Activated naive CD4-positive, alpha-beta T cell treated with anti-CD3 and anti-CD28 coated beads, Interleukin-2, amount 50 U/mL, for 72 hours (primary cell): Measurements from ENCODE around the gene NECTIN1. TPM values are rescaled to one million over a fixed set of nuclear protein-coding genes. Genes with fewer than 3 reads are reported as not detected.
A peak's percentile ranks its signal among the peaks of the same experiment; 100 is the strongest.

Experiments
- ATAC-seq, 2 donors: fragments of 150-1000 bp; cut with Tn5 transposase; 2 replicates each; pipeline ENCODE4 v1.10.0; 2021; ENCODE audit warnings: mild to moderate bottlenecking in 2 of 2, moderate library complexity in 2 of 2
- DNase-seq, 2 donors: peaks; one replicate each; pipeline ENCODE4 v3.0.0; 2021 to 2022; ENCODE audit warnings: low spot score in 2 of 2
- H3K27ac Mint-ChIP-seq, 2 donors: one replicate each; pipeline ENCODE4 v1.8.0; 2022; ENCODE audit warnings: mild to moderate bottlenecking in 2 of 2, mixed read lengths in 2 of 2
- H3K36me3 Mint-ChIP-seq, 2 donors: one replicate each; pipeline ENCODE4 v1.8.0; 2022; ENCODE audit warnings: mixed read lengths in 2 of 2
- H3K9me3 Mint-ChIP-seq, 2 donors: one replicate each; pipeline ENCODE4 v1.8.0; 2022; ENCODE audit warnings: mixed read lengths in 2 of 2
- total RNA-seq, 2 donors: library from RNA; stranded (reverse); gene quantifications; one replicate each; pipeline ENCODE4 v1.2.3, GENCODE V29; 2022

NECTIN1 gene
- total RNA-seq, 2 donors from 2014 or later, result 0.20 to 2.2 TPM

DNA sequence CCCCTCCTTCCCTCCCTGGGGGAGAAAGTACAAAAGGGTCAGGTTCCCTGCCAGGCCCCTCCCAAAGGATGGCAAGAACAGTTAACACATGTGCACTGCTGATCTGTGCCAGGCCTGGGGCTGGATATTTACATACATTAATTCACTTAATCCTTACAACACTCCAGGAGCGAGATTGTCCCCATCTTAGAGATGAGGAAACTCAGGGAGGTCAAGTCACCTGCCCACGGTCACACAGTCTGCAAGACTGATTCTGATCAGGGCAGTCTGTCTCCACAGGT lies 36.5 kb downstream of the NECTIN1 start:
- Mint-ChIP-seq H3K9me3 (no peaks in the 10 kb centered on the region), H3K27ac (no peak overlapping the region), H3K36me3 (no peaks in the 10 kb centered on the region)
- no peak for ATAC-seq
- no peak for DNase-seq

DNA sequence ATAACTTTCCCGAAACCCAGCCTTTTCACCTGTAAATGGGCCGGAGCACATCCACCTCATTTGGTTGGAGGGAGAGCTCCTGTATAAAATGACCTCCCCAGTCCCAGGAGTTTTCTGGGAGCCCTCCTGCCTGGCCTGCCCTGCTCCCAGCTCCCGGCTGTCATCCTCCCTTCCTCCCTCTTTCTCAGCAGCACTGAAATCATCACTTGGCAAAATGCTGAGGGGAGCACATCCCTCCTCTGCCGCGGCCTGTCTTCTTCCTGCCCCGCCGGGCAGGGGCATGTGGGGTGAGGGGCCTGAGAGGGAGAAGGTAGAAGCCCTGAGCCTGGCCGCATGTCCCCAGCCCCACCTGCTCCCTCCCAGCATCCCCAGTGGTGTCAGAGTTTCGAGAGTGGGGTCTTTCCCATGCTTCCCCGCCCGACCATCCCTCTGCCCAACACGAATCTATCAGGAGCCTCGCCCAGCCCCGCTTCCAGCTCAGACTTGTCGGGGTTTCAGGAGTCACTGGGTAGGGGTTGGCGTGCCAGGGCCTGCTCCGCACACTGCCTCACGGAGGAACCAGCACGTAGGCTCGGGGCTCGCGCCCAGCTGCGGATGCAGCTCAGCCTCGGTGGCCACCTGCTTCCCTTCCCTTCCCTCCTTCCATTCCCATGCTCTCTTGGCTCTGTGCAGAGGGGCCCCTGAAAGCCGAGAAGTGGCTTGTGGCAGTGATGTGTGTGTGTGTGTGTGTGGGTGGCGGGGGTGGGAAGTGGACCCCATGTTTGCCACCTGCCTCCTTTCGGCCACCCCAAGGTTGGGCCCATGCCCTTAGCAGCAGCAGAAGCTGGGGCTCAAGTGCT lies 37.1 kb downstream of the NECTIN1 start:
- Mint-ChIP-seq H3K36me3 (no peaks in the 10 kb centered on the region), H3K9me3 (no peaks in the 10 kb centered on the region), H3K27ac (peak overlapping the region in 1 of 2 donors; percentile 56)
- DNase-seq, result no peak
- no peak for ATAC-seq

DNA sequence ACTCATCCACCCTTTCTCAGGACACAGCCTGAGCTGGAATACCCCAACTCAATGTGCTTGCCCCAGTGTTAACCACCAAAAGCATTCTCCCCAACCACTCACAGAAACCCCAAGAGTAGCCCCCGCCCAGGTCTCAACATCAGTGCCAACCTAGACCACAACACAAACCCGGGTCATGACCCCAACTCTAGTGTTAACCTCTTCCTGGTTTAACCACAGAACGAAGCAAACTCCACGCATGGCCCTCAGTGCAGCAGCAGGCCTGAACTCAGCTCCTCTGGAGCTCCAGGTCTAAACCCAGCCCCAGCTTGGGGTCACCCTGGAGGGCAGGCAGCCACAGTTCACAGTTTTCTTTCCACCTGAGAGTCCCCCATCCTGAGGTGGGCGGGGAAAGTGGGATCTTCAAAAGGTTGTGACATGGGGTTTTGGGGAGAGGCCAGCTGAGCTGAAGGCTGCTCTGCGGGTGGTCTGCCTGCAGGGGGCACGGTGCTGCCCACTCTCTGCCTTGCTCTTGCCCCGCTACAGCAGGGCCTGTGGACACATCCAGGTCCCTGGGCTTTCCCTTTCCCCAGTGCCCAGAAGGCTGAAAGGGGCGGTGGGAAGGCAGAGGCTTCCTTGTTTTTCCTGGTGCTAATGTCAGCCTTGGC lies 37.9 kb downstream of the NECTIN1 start:
- ATAC-seq (peak; percentile 76 to 85), DNase-seq (no peak)
- no peaks in the 10 kb centered on the region for H3K36me3 Mint-ChIP-seq
- peak overlapping the region; percentile 14 to 56 for H3K27ac Mint-ChIP-seq
- H3K9me3 Mint-ChIP-seq, result no peaks in the 10 kb centered on the region

DNA sequence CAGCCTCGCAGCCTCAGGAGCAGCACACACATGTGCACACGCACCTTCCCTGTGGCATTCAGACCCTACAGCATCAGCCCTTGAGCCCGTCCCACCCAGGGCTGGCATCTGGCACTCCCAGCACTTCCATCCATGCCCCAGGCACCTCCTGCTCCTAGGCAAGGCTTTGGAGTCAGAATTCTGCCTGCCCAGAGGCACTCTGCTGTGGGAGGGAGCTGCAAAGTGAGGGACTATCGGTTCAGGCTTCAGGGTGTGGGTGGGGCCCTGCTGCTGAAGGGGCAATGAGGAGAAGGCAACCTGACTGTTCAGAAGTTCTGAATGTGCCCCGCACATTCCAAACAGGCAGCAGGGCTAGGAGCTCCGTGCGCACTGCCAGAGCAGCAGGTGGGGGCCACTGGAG lies 39.7 kb downstream of the NECTIN1 start:
- ATAC-seq, result no peak
- DNase-seq, result no peak
- H3K9me3 Mint-ChIP-seq, result no peaks in the 10 kb centered on the region
- no peak overlapping the region for H3K27ac Mint-ChIP-seq
- H3K36me3 Mint-ChIP-seq, result no peaks in the 10 kb centered on the region

DNA sequence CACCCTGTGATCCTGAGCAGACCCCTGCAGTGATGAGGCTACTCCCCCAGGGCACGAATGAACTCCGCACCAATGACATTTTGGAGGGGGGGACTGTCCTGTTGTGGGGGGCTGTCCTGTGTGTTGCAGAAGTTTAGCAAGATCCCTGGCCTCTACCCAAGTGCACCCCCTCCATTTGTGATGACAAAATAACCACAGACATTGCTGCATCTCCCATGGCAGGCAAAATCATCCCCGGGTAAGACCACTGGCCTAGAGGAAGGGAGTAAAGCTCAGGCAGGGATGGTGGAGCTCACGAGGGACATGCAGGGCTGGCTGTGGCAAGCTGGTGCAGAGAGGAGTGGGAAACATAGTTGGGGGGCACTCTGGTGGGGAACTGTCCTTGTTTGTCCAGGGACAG lies 40.6 kb downstream of the NECTIN1 start:
- DNase-seq, result no peak
- Mint-ChIP-seq H3K9me3 (no peaks in the 10 kb centered on the region), H3K27ac (no peak overlapping the region), H3K36me3 (no peaks in the 10 kb centered on the region)
- ATAC-seq, result no peak

DNA sequence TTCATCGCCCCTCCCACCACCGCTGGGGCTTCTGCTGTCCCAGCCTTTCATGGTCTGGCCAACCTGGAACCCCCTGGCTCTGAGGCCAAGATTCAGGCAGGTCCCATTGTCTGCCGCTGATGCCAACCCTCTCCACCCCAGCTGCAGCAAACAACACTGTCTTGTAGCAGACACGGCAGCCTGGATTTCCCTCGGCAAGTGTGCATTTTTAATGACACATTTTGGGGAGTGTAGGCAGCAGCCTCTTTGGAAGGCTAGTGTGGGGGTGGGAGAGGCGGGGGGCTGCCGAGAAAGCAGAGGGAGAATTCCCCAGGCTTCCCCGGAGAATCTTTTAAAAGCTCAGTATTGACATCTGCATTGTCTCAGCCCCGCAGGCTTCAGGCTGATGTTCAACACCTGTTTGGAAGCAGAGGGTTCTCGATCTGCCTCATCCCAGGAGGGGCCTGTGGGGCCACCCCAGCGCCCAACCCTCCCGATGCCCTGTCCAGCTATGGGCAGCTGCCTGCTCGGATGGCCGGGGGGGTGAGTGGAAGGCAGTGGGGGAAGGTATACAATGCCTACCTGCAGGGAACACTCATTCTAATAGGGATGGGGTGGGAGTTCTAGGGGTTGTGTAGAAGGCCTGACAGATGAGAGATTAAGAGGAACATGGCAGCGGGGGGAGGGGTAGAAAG lies 41.5 kb downstream of the NECTIN1 start:
- DNase-seq (no peak), ATAC-seq (no peak)
- H3K36me3 Mint-ChIP-seq, result no peaks in the 10 kb centered on the region
- no peaks in the 10 kb centered on the region for H3K9me3 Mint-ChIP-seq
- no peak overlapping the region for H3K27ac Mint-ChIP-seq

DNA sequence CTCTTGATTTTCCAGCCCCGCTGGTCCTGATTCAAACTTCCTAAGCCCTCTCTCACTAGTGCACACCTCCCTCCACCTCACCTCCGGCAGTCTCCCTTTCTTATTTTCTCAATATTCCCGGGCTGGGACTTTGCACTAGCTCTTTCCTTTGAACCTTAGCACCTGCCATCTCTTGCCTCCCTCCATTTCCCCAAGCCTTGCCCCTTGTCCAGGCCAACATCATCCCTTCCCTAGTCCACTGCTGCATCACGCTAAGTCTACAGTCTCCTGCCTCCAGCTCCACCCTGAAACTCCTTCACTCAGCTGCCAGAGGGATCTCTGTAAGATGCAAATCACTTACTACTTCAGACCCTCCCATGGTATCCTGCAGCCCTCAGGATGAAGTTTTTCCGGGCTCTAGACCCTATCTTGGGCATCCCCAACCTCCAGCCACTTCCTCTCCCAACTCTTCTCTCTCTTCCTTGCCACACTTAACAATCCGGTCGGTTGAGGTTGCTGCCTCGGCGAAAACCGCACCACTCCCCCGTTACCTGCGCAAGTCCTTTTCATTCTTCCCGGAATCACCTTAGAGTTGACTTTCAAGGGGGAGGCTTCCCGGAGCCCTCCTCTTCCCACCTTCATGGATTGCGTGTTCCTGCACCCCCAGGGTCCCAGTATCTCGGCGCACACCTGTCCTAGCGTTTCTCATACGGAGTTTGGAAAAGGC lies 42.7 kb downstream of the NECTIN1 start:
- no peaks in the 10 kb centered on the region for H3K9me3 Mint-ChIP-seq
- no peak for ATAC-seq
- H3K27ac Mint-ChIP-seq, result no peak overlapping the region
- H3K36me3 Mint-ChIP-seq, result no peaks in the 10 kb centered on the region
- DNase-seq, result no peak

DNA sequence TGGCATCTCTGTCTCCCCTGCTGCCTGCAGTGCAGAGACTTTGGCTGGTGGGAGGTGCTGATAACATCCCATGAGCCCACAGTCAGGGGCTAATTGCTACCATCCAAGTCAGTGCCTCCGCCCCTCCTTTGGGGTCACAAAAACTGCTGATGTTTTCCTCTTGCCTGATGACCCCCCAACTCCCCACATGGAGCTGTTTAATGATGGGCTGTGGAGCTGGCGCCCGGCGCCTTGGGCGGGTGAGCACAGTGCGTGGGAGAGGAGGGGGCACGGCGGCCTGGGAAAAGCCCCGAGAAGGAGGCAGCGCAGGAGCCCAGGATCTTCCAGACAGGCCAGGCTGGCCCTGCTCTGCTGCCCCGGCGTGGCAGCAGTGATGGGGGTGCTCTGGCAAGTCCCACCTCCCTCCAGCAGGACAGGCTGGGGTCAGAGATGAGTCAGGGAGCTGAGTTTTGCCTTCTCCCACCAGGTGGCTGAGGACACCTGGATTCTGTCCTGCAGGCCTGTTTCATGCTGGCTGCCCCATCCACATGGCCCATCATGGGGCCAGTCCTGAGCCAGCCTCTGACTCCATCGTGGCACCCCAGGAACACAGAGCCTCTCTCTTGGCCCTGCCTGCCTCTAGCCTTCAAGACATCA lies 43.8 kb downstream of the NECTIN1 start:
- ATAC-seq (no peak), DNase-seq (no peak)
- no peaks in the 10 kb centered on the region for H3K9me3 Mint-ChIP-seq
- no peak overlapping the region for H3K27ac Mint-ChIP-seq
- no peaks in the 10 kb centered on the region for H3K36me3 Mint-ChIP-seq

DNA sequence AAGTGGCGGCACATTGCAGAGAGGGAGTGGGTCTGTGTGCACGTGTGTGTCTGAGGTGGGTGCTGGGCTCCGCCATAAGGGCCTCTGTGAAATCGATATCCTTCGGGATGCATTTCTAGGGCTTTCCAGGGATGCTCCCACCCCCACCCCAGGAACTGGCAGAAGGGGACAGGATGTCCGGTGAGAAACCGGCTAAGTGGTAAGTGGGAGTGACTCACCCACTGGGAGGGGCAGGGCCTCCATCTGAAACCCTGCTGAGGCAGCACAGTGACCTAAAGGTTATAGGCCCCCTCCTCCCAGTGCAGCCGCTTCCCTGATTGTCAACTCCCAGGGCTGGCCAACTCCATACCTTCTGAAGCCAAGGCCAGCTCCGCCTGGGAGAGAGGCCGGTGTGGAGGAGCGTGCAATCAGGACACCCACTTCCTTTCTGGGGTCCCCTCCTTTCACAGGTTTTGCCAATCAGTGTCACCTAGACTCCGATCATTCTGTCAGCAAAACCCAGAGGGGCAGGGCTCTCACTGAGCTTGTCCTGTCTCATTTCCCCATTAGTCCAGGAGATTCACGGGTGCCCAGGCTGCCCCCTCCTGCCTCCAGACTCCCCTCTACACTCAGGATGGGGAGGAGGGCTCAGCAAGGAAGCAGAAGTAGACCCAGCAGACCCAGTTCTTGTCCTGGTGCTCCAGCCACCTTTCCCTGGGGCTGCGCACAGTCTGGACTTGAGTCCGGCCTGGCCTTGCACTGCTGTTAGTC lies 44.5 kb downstream of the NECTIN1 start:
- peak in 1 of 2 donors; percentile 69 for ATAC-seq
- H3K36me3 Mint-ChIP-seq, result no peaks in the 10 kb centered on the region
- H3K9me3 Mint-ChIP-seq, result no peaks in the 10 kb centered on the region
- no peak overlapping the region for H3K27ac Mint-ChIP-seq
- no peak for DNase-seq

DNA sequence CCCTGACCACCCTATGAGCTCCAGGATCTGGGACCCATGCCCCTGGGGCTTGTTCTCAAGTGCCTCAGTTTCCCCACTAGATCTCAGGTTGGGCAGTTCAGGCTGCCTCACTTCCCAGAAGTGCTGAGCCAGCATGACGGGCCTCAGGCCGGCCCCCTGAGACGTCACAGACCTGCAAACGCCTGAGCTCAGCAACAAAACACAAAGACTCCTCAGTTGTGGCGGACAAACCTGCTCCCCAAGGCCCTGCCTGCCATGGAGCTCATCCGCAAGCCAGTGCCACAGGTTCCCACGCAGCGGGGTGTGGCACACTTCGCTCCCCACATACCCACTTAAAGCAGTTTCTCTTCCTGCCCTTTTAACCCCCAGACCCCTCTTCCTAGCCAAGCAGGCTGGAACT lies 45.2 kb downstream of the NECTIN1 start:
- DNase-seq (no peak), ATAC-seq (peak in 1 of 2 donors; percentile 31)
- no peaks in the 10 kb centered on the region for H3K9me3 Mint-ChIP-seq

DNA sequence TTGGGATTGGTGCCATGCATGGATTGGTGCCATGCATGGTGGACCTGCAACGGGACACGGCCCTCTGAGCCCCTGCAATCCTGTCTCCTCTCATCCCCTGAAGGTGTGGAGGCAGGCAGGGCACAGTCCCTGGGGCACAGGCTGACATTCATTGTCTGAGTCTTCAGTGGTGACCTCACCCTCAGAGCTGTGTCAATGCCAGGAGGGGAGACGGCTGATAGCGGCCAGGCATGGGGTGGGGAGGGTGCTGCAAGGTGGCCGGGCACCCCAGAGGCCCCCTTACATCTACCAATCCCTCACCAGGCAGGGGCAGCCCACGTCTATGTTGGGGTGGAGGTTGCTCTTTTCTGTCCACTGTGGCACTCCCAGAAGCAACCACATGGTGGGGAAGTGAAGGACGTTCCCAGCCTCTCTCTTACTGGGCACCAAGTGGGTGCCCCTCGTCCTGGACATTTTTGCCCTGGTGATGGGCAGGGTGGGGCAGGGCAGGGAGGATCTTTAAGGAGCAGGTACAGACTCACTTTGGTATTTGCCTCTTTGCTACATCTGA lies 47.6 kb downstream of the NECTIN1 start:
- ATAC-seq (no peak), DNase-seq (no peak)
- Mint-ChIP-seq H3K9me3 (no peaks in the 10 kb centered on the region), H3K27ac (no peak overlapping the region), H3K36me3 (no peaks in the 10 kb centered on the region)

More for the DNA sequence above, 45.2 kb downstream of the NECTIN1 start:
- Mint-ChIP-seq H3K27ac (no peak overlapping the region), H3K36me3 (no peaks in the 10 kb centered on the region)

DNA sequence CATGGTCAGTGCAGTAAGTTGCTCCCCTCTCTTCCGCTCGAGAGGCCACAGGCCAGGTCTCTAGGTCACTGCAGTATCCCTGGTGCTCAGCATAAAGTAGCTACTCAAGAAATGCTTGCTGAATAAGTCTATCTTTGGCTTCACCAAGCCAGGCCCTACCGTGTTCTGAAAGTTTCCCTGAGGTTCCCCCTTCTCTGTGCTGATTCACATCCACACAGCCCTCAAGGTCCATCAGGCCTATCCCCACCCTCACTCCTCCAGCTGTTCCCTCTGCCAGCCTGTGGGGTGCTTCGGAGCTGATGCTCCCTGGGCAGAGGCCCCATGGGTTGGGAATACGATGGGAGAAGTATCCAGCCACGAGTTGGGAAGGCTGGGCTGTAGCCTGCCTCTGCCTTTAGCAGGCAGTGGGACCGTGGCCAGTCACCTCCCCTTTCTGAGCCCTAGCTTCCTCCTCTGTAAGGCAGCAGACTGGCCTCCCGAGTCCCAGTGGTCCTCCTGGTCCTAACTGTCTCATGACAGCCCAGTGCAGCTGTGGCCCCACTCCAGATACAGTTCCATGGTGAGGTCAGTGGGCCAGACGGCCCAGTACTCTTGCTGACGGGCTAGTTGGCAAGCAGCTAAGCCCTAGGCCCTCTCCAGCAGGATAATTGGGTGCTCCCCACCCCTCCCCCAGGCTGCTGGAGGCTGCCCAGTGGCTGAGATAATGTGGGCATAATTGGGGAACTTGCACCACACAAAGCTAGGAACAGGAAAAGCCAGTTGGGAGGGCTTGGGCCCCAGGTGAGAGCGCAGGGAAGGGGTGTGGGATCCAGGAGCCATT lies 48.2 kb downstream of the NECTIN1 start:
- ATAC-seq (no peak), DNase-seq (no peak)
- H3K36me3 Mint-ChIP-seq, result no peaks in the 10 kb centered on the region
- no peak overlapping the region for H3K27ac Mint-ChIP-seq
- no peaks in the 10 kb centered on the region for H3K9me3 Mint-ChIP-seq

DNA sequence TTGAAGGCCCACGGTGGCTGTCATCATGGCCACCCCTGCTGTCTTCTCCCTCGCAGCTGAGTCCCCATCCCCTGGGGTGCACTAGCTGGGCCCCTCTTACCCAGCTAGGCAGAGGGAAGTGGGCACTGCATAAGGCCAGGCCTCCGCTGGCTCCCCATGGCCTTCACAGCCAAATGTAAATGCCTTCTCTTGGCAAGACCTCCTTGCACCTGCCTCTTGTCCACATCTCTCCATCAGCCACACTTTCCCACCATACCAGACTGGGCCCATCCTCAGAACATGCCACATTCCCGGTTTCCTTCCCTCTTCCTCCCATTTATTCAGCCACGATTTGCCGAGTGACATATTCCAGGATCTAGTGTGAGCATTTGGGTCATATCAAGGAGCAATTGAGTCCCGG lies 49.7 kb downstream of the NECTIN1 start:
- Mint-ChIP-seq H3K36me3 (no peaks in the 10 kb centered on the region), H3K9me3 (no peaks in the 10 kb centered on the region)

DNA sequence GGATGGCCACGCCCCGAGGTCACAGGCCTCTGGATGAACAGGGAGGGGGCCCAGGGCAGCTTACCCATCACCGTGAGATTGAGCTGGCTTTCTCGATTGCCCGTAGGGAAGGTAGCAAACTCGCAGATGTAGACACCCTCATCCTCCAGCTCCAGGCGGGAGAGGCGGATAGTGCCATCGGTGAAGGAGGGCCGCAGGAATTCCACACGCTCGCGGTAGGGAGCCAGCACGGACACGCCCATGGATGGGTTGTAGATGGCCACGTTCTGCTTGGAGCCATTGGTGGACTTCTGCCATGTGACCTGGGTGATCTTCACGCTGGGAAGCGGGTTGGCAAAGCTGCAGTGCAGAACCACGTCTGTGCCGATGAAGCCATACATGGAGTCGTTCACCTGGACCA lies 50.6 kb downstream of the NECTIN1 start:
- Mint-ChIP-seq H3K9me3 (no peaks in the 10 kb centered on the region), H3K27ac (no peak overlapping the region), H3K36me3 (no peaks in the 10 kb centered on the region)
- ATAC-seq, result no peak
- DNase-seq, result no peak

More for the DNA sequence above, 49.7 kb downstream of the NECTIN1 start:
- H3K27ac Mint-ChIP-seq, result no peak overlapping the region
- no peak for DNase-seq
- ATAC-seq, result no peak

DNA sequence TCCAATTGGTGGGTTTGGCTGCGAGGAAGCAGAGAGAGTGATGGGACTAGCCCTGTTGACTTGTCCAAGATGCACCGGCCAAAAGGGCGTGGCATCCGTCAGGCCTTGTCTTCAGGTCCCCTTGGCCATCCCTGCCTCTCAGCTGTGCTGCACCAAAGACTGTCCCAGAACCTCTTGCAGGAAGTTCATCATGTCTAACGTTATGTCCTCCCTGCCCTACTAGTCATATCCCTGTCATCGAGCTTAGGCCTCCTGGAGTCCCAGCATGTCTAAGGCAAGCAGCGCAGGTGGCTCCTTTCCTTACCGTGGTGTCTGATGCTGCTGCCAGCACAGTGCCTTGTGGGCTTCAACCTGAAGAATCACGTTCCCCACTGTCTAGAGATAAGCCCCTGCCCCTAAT lies 51.2 kb downstream of the NECTIN1 start:
- DNase-seq, result no peak
- H3K9me3 Mint-ChIP-seq, result no peaks in the 10 kb centered on the region
- H3K36me3 Mint-ChIP-seq, result no peaks in the 10 kb centered on the region
- no peak overlapping the region for H3K27ac Mint-ChIP-seq
- ATAC-seq, result no peak
